ENCODE measurements around the gene MRPS2.
"Not testable (repeated sequence)": the region's sequence is repeated elsewhere in the genome, so short reads cannot be mapped to it uniquely, and the experiment has no call there.

MRPS2 gene

GRCh38 chr9:135500525-135501260, at the start of gene MRPS2:
MRPS2 (plus strand) TSS chr9:135500682; CDS start chr9:135500711, 29 bp downstream.
- DNase-seq (ENCODE audit: low spot score), result peak; percentile 94

- no peak for DNase-seq (ENCODE audit: low spot score)
Measured at GRCh38 chr9:135450956-135451355, 49.5 kb upstream of the MRPS2 start.

- not testable (repeated sequence) for DNase-seq (ENCODE audit: low spot score)
Measured at GRCh38 chr9:135451909-135452308, 48.6 kb upstream of the MRPS2 start.

GRCh38 chr9:135454737-135455136, 45.7 kb upstream of the MRPS2 start:
- no peak for DNase-seq (ENCODE audit: low spot score)

- no peak for DNase-seq (ENCODE audit: low spot score)
Measured at GRCh38 chr9:135455401-135456030, 45.0 kb upstream of the MRPS2 start.

GRCh38 chr9:135456436-135457104, 43.9 kb upstream of the MRPS2 start:
- DNase-seq (ENCODE audit: low spot score), result no peak

GRCh38 chr9:135458478-135458877, 42.0 kb upstream of the MRPS2 start:
- not testable (repeated sequence) for DNase-seq (ENCODE audit: low spot score)

- DNase-seq (ENCODE audit: low spot score), result no peak
Measured at GRCh38 chr9:135461936-135462335, 38.5 kb upstream of the MRPS2 start.

GRCh38 chr9:135463140-135463539, 37.3 kb upstream of the MRPS2 start:
- DNase-seq (ENCODE audit: low spot score), result no peak

GRCh38 chr9:135464181-135464580, 36.3 kb upstream of the MRPS2 start:
- DNase-seq (ENCODE audit: low spot score), result no peak

GRCh38 chr9:135468854-135469521, 31.5 kb upstream of the MRPS2 start:
- no peak for DNase-seq (ENCODE audit: low spot score)

- DNase-seq (ENCODE audit: low spot score), result no peak
Measured at GRCh38 chr9:135471791-135472640, 28.5 kb upstream of the MRPS2 start.

GRCh38 chr9:135473972-135474543, 26.4 kb upstream of the MRPS2 start:
- DNase-seq (ENCODE audit: low spot score), result no peak

GRCh38 chr9:135474915-135475314, 25.6 kb upstream of the MRPS2 start:
- DNase-seq (ENCODE audit: low spot score), result peak; percentile 83

- DNase-seq (ENCODE audit: low spot score), result no peak
Measured at GRCh38 chr9:135476561-135477355, 23.7 kb upstream of the MRPS2 start.

- no peak for DNase-seq (ENCODE audit: low spot score)
Measured at GRCh38 chr9:135478191-135478590, 22.3 kb upstream of the MRPS2 start.

- peak; percentile 73 for DNase-seq (ENCODE audit: low spot score)
Measured at GRCh38 chr9:135478829-135479468, 21.5 kb upstream of the MRPS2 start.

GRCh38 chr9:135479469-135480052, 20.9 kb upstream of the MRPS2 start, which contains the start of gene PPP1R26:
PPP1R26 (plus strand) TSS chr9:135479782; CDS start chr9:135484511, 4,729 bp downstream.
- DNase-seq (ENCODE audit: low spot score), result peak; percentile 75

All from D341Med (cell line).